PC-3 (cell line): ENCODE measurements around the gene MIOX.

Experiments used
- EZH2 ChIP-seq: fragments of 300-600 bp; sonication (generic); IDR thresholded peaks from one replicate; pipeline ENCODE4 v1.6.1; 2017; ENCODE audit warnings: antibody characterized with exemption, mild to moderate bottlenecking, low read length; ENCODE audit not compliant: unreplicated experiment
- EZH2phosphoT487 ChIP-seq: fragments of 300-600 bp; sonication (generic); IDR thresholded peaks from 2 replicates; pipeline ENCODE4 v1.6.1; 2018; ENCODE audit warnings: mild to moderate bottlenecking, antibody characterized with exemption, low read length, borderline replicate concordance
- TF ChIP-seq, protein P1 (sequence below): fragments of 300-600 bp; sonication (generic); conservative IDR thresholded peaks from 2 replicates; pipeline ENCODE4 v1.5.1; 2017; ENCODE audit warnings: antibody characterized with exemption, low read depth, mild to moderate bottlenecking, low read length

DNA sequence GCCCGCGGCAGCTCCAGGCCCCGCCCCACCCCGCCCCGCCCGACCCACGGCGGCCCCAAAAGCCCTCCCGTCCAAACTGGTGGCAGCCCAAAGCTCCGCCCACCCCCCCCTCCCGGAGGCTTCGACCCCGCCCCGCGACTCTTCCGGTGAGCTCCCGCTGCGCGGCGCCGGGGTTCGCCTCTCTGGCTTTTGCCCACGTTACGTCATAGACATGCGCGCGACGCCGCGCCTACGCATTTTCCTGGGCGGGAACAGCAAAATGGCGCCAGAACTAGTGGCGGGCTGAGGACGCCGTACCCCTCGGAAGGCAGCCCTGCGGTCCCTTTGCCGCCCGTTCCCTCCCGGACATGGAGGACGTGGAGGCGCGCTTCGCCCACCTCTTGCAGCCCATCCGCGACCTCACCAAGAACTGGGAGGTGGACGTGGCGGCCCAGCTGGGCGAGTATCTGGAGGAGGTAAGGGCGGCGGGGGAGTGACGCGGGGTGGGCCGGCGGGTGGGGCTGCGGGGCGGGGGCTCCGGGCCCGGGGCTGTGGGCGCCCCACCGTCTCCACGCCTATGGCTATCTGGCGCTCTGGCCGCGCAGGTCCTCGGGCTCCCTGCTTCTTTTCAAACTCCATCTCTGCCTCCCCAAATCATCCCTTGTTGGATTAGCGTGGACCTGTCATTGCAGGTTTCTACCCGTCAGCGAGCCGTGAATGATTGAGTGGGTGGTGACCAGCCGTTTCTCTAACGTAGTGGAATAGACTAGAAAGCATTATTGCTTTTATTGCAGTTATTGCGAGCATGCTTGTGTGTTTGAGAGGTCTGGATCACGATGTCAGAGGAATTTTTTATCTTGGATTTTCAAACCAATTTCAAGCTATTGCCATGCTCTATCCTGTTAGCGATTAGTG, 21.6 kb downstream of the MIOX start, which contains the start of gene NCAPH2:
- TF ChIP-seq, protein P1, sequence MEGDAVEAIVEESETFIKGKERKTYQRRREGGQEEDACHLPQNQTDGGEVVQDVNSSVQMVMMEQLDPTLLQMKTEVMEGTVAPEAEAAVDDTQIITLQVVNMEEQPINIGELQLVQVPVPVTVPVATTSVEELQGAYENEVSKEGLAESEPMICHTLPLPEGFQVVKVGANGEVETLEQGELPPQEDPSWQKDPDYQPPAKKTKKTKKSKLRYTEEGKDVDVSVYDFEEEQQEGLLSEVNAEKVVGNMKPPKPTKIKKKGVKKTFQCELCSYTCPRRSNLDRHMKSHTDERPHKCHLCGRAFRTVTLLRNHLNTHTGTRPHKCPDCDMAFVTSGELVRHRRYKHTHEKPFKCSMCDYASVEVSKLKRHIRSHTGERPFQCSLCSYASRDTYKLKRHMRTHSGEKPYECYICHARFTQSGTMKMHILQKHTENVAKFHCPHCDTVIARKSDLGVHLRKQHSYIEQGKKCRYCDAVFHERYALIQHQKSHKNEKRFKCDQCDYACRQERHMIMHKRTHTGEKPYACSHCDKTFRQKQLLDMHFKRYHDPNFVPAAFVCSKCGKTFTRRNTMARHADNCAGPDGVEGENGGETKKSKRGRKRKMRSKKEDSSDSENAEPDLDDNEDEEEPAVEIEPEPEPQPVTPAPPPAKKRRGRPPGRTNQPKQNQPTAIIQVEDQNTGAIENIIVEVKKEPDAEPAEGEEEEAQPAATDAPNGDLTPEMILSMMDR, result no peak
- TF ChIP-seq EZH2 (no peak), EZH2phosphoT487 (no peak)
